Fibroblast of skin of scalp (primary cell): ENCODE measurements around the gene KDM2B.

Source experiments
- DNase-seq: peaks from one replicate; pipeline ENCODE4 v3.0.0-alpha.2; 2013

KDM2B gene

GRCh38 chr12:121455766-121456420 is 124.9 kb downstream of the KDM2B start:
- DNase-seq, result no peak

- DNase-seq, result no peak
Observed at GRCh38 chr12:121454921-121455320, 125.9 kb downstream of the KDM2B start.

GRCh38 chr12:121453629-121454028 is 127.2 kb downstream of the KDM2B start:
- no peak for DNase-seq

- DNase-seq, result no peak
Observed at GRCh38 chr12:121452985-121453360, 127.8 kb downstream of the KDM2B start.

- DNase-seq, result no peak
Observed at GRCh38 chr12:121452340-121452984, 128.4 kb downstream of the KDM2B start.

- peak; percentile 55 for DNase-seq
Observed at GRCh38 chr12:121451961-121452339, 128.9 kb downstream of the KDM2B start.

GRCh38 chr12:121448771-121449315 is 132.0 kb downstream of the KDM2B start:
- no peak for DNase-seq

- DNase-seq, result no peak
Observed at GRCh38 chr12:121446750-121447149, 134.1 kb downstream of the KDM2B start.

- no peak for DNase-seq
Observed at GRCh38 chr12:121444842-121445202, 136.0 kb downstream of the KDM2B start.

- no peak for DNase-seq
Observed at GRCh38 chr12:121443911-121444841, 136.6 kb downstream of the KDM2B start.

GRCh38 chr12:121443193-121443870 is 137.5 kb downstream of the KDM2B start:
- peak; percentile 72 for DNase-seq

GRCh38 chr12:121442028-121442948 is 138.5 kb downstream of the KDM2B start:
- no peak for DNase-seq

GRCh38 chr12:121441555-121441954 is 139.3 kb downstream of the KDM2B start:
- no peak for DNase-seq

- no peak for DNase-seq
Observed at GRCh38 chr12:121440768-121441167, 140.1 kb downstream of the KDM2B start.

GRCh38 chr12:121439715-121440114 is 141.1 kb downstream of the KDM2B start:
- DNase-seq, result no peak

- no peak for DNase-seq
Observed at GRCh38 chr12:121438905-121439304, 141.9 kb downstream of the KDM2B start.

GRCh38 chr12:121436706-121437105 is 144.1 kb downstream of the KDM2B start:
- DNase-seq, result no peak

GRCh38 chr12:121432740-121433480 is 147.9 kb downstream of the KDM2B start:
- DNase-seq, result no peak

GRCh38 chr12:121430833-121431415 is 149.9 kb downstream of the KDM2B start:
- no peak for DNase-seq

- no peak for DNase-seq
Observed at GRCh38 chr12:121428883-121429282, 151.9 kb downstream of the KDM2B start.
